ENCODE data around the gene DUSP3. TPM values are rescaled to one million over a fixed set of nuclear protein-coding genes. Genes with fewer than 3 reads are reported as not detected.

Gene DUSP3
- total RNA-seq, 2 donors from 2014 or later, result 25.4 to 31.0 TPM

DNA sequence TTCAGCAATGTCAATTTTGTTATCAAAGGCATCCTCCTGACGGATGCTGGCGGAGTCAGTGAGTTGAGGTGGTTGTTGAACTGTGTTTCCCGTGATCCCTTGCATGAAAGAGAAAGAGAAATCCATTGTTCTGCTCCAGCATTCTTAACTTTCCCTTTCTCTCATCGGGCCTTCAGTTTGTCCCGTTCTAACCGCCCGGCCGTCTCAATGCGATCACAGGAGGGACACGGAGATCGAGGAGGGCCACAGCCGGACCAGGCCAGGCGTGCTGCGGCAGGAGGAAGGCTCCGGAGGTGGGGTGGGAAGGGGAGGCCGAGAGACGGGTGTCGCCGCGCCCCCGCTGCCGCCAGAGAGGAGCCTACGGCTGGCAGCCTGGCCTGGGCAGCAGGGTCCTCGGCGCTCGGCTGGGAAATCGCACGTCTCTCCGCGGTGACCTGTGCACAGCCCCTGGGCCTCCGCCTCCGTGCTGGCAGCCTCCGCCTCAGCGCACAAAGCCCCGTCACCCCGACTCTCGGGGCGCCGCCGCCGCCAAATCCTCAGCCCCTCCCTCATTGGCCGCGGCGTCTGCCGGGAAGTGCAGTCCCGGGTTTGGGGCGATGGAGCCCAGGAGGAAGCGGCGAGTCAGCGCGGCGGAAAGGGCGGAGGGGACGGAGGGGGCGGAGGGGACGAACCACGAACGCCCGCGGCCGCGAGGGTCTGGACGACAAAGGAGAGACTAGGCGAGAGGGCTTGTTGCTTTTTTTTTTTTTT is 58.3 kb downstream of the DUSP3 start:
- WGBS, 2 experiments (ENCODE audit: insufficient coverage in 1 of 2, insufficient read length in 1 of 2), result 10 to 11% methylated on average over 7 to 63 of the region's 64 CpGs
- Histone ChIP-seq H3K4me3 (ENCODE audit: low read length) (peak overlapping the region; percentile 70), H3K36me3 (ENCODE audit: control insufficient read depth, insufficient read depth, low read length) (no peaks in the 10 kb centered on the region), H3K9ac (ENCODE audit: extremely low read depth, low read length, poor library complexity, severe bottlenecking) (peak overlapping the region; percentile 47), H3K27me3 (ENCODE audit: control insufficient read depth, insufficient read depth, low read length, poor library complexity, severe bottlenecking) (peaks cover 3% of the 10 kb centered on the region), H3K4me1 (ENCODE audit: control insufficient read depth, insufficient read depth, low read length) (no peaks in the 10 kb centered on the region), H3K27ac (ENCODE audit: low read depth, low read length) (peak overlapping the region; percentile 91), H3K9me3 (ENCODE audit: control insufficient read depth, low read length) (no peaks in the 10 kb centered on the region)
- Mint-ChIP-seq H3K27ac (peak overlapping the region; percentile 89), H3K36me3 (ENCODE audit: low read depth) (no peaks in the 10 kb centered on the region), H3K9me3 (no peaks in the 10 kb centered on the region), H3K4me1 (peaks cover 16% of the 10 kb centered on the region), H3K27me3 (ENCODE audit: insufficient read depth) (peaks cover 31% of the 10 kb centered on the region), H3K4me3 (peak overlapping the region; percentile 65)
- peak; percentile 92 for DNase-seq
- TF ChIP-seq, protein P1, sequence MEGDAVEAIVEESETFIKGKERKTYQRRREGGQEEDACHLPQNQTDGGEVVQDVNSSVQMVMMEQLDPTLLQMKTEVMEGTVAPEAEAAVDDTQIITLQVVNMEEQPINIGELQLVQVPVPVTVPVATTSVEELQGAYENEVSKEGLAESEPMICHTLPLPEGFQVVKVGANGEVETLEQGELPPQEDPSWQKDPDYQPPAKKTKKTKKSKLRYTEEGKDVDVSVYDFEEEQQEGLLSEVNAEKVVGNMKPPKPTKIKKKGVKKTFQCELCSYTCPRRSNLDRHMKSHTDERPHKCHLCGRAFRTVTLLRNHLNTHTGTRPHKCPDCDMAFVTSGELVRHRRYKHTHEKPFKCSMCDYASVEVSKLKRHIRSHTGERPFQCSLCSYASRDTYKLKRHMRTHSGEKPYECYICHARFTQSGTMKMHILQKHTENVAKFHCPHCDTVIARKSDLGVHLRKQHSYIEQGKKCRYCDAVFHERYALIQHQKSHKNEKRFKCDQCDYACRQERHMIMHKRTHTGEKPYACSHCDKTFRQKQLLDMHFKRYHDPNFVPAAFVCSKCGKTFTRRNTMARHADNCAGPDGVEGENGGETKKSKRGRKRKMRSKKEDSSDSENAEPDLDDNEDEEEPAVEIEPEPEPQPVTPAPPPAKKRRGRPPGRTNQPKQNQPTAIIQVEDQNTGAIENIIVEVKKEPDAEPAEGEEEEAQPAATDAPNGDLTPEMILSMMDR (conservative IDR thresholded peaks at IDR 0.05), result no peak

DNA sequence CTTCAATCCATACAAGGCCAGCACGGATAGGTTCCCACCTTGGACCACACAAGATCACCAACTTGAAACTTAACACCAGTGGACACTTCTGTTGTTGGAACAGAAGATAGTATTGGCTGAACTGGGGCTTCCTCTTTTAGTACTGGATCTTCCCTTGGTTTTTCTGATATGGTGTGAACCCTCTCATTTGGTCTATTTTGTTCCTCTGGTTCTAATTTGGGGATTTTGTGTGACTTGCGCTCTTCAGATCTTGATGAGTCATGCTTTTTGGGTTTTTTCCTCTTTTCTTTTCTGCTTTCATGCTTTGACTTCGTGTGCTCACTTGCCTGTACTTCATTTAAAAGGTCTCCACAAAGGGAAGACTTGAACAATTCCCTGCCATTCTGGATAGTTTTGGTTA is 59.2 kb downstream of the DUSP3 start:
- H3K27ac ChIP-seq (ENCODE audit: low read depth, low read length), result no peak overlapping the region
- TF ChIP-seq, protein P1 (conservative IDR thresholded peaks at IDR 0.05), result no peak
- DNase-seq, result no peak
- H3K4me3 ChIP-seq (ENCODE audit: low read length), result no peak overlapping the region
- no peaks in the 10 kb centered on the region for H3K4me1 ChIP-seq (ENCODE audit: control insufficient read depth, insufficient read depth, low read length)
- Mint-ChIP-seq H3K4me3 (peak overlapping the region; percentile 65), H3K36me3 (ENCODE audit: low read depth) (no peaks in the 10 kb centered on the region), H3K9me3 (no peaks in the 10 kb centered on the region), H3K27me3 (ENCODE audit: insufficient read depth) (peaks cover 40% of the 10 kb centered on the region), H3K4me1 (peaks cover 16% of the 10 kb centered on the region), H3K27ac (no peak overlapping the region)
- H3K9me3 ChIP-seq (ENCODE audit: control insufficient read depth, low read length), result no peaks in the 10 kb centered on the region
- WGBS, 2 experiments (ENCODE audit: insufficient coverage in 1 of 2, insufficient read length in 1 of 2), result 90 to 91% methylated on average over 2 to 3 of the region's 3 CpGs
- H3K9ac ChIP-seq (ENCODE audit: extremely low read depth, low read length, poor library complexity, severe bottlenecking), result no peak overlapping the region
- H3K36me3 ChIP-seq (ENCODE audit: control insufficient read depth, insufficient read depth, low read length), result no peaks in the 10 kb centered on the region
- peaks cover 13% of the 10 kb centered on the region for H3K27me3 ChIP-seq (ENCODE audit: control insufficient read depth, insufficient read depth, low read length, poor library complexity, severe bottlenecking)

DNA sequence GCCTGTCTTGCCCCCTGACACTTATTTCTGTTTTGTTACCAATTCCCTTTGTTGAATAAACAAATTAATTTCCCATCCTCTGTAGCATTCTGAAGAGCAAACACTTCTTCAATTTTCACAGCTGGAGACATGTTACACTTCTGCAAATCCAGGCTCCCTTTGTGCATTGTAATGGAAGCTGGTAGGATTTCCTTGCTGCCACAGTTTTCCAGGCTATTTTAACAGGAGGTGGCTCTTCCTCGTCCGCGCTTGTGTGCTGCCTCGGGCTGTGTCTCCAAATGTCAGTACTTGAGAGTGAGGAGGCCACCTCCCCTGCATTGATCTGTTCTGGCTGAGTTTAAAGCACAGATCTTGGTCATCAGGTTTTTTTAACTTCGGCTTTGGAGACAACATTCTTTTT is 60.2 kb downstream of the DUSP3 start:
- Histone ChIP-seq H3K4me3 (ENCODE audit: low read length) (no peak overlapping the region), H3K27me3 (ENCODE audit: control insufficient read depth, insufficient read depth, low read length, poor library complexity, severe bottlenecking) (peaks cover 23% of the 10 kb centered on the region), H3K9me3 (ENCODE audit: control insufficient read depth, low read length) (no peaks in the 10 kb centered on the region), H3K9ac (ENCODE audit: extremely low read depth, low read length, poor library complexity, severe bottlenecking) (no peak overlapping the region), H3K4me1 (ENCODE audit: control insufficient read depth, insufficient read depth, low read length) (no peaks in the 10 kb centered on the region), H3K27ac (ENCODE audit: low read depth, low read length) (no peak overlapping the region), H3K36me3 (ENCODE audit: control insufficient read depth, insufficient read depth, low read length) (no peaks in the 10 kb centered on the region)
- Mint-ChIP-seq H3K9me3 (no peaks in the 10 kb centered on the region), H3K27me3 (ENCODE audit: insufficient read depth) (peaks cover 48% of the 10 kb centered on the region), H3K4me1 (peaks cover 22% of the 10 kb centered on the region), H3K4me3 (no peak overlapping the region), H3K27ac (no peak overlapping the region), H3K36me3 (ENCODE audit: low read depth) (no peaks in the 10 kb centered on the region)
- TF ChIP-seq, protein P1 (conservative IDR thresholded peaks at IDR 0.05), result no peak
- WGBS, 2 experiments (ENCODE audit: insufficient coverage in 1 of 2, insufficient read length in 1 of 2), result 36 to 49% methylated on average over 1 to 5 of the region's 5 CpGs
- DNase-seq, result peak; percentile 75

All from endodermal cell (in vitro differentiated cells).